Liver (tissue), 9 donors: Measurements from ENCODE around the gene HOMER3. TPM values are rescaled to one million over a fixed set of nuclear protein-coding genes. Genes with fewer than 3 reads are reported as not detected.
A peak's percentile ranks its signal among the peaks of the same experiment; 100 is the strongest.
"Not testable (repeated sequence)": the region's sequence is repeated elsewhere in the genome, so short reads cannot be mapped to it uniquely, and the experiment has no call there.

Experiments
- DNase-seq: peaks from one replicate; pipeline ENCODE4 v3.0.0-alpha.2; 2017; ENCODE audit warnings: low spot score
- H3K27ac ChIP-seq, 2 donors: one replicate each; pipeline ENCODE4 v1.7.0; 2013; ENCODE audit warnings: inconsistent platforms in 2 of 2, low read length in 2 of 2, control low read depth in 1 of 2, low read depth in 1 of 2, mild to moderate bottlenecking in 1 of 2
- H3K27me3 ChIP-seq, 4 donors: one replicate each; pipeline versions ENCODE4 v1.6.1 to v1.7.0; 2013; ENCODE audit warnings: low read length in 3 of 4, inconsistent platforms in 1 of 4, mild to moderate bottlenecking in 1 of 4, moderate library complexity in 1 of 4; ENCODE audit not compliant: control insufficient read depth in 4 of 4, insufficient read depth in 4 of 4
- H3K36me3 ChIP-seq, 4 donors: one replicate each; pipeline versions ENCODE4 v1.6.1 to v1.7.0; 2013; ENCODE audit warnings: low read length in 3 of 4, mild to moderate bottlenecking in 3 of 4, low read depth in 1 of 4, moderate library complexity in 1 of 4; ENCODE audit not compliant: control insufficient read depth in 4 of 4, insufficient read depth in 3 of 4
- H3K4me1 ChIP-seq, 4 donors: one replicate each; pipeline versions ENCODE4 v1.6.1 to v1.7.0; 2013; ENCODE audit warnings: low read length in 3 of 4, mild to moderate bottlenecking in 3 of 4, moderate library complexity in 1 of 4; ENCODE audit not compliant: control insufficient read depth in 4 of 4, insufficient read depth in 4 of 4
- H3K4me3 ChIP-seq, 3 donors: one replicate each; pipeline versions ENCODE4 v1.6.1 to v1.7.0; 2013; ENCODE audit warnings: low read length in 3 of 3, control low read depth in 1 of 3, low read depth in 1 of 3, mild to moderate bottlenecking in 1 of 3
- H3K9ac ChIP-seq, 2 donors: one replicate each; pipeline ENCODE4 v1.7.0; 2013; ENCODE audit warnings: low read length in 2 of 2, mild to moderate bottlenecking in 2 of 2, moderate library complexity in 2 of 2, control low read depth in 1 of 2, low read depth in 1 of 2
- H3K9me3 ChIP-seq, 4 donors: one replicate each; pipeline versions ENCODE4 v1.6.1 to v1.7.0; 2013; ENCODE audit warnings: low read length in 3 of 4; ENCODE audit not compliant: control insufficient read depth in 4 of 4
- EGR1 ChIP-seq, 2 donors: IDR thresholded peaks; 2 replicates each; pipeline ENCODE4 v1.6.1; 2016 to 2018; ENCODE audit warnings: antibody characterized with exemption in 2 of 2, low read depth in 2 of 2
- FOXA1 ChIP-seq: IDR thresholded peaks from 2 replicates; pipeline ENCODE4 v1.6.1; 2016; ENCODE audit warnings: antibody characterized with exemption
- FOXA2 ChIP-seq: IDR thresholded peaks from 2 replicates; pipeline ENCODE4 v1.6.1; 2016; ENCODE audit warnings: antibody characterized with exemption
- GABPA ChIP-seq, 2 donors: IDR thresholded peaks in 1 of 2; conservative IDR thresholded peaks in 1 of 2; 2 replicates each; pipeline ENCODE4 v1.6.1; 2016; ENCODE audit warnings: antibody characterized with exemption in 2 of 2, mild to moderate bottlenecking in 1 of 2, moderate library complexity in 1 of 2
- HNF4A ChIP-seq, 2 donors: conservative IDR thresholded peaks; 2 replicates each; pipeline ENCODE4 v1.6.1; 2016; ENCODE audit warnings: antibody characterized with exemption in 2 of 2, mild to moderate bottlenecking in 2 of 2
- HNF4G ChIP-seq: IDR thresholded peaks from 2 replicates; pipeline ENCODE4 v1.6.1; 2016; ENCODE audit warnings: antibody characterized with exemption
- JUND ChIP-seq, 2 donors: IDR thresholded peaks; 2 replicates each; pipeline ENCODE4 v1.6.1; 2016; ENCODE audit warnings: antibody characterized with exemption in 2 of 2
- NR2F2 ChIP-seq: IDR thresholded peaks from 2 replicates; pipeline ENCODE4 v1.6.1; 2016; ENCODE audit warnings: antibody characterized with exemption
- RAD21 ChIP-seq, 2 donors: IDR thresholded peaks; 2 replicates each; pipeline ENCODE4 v1.6.1; 2016; ENCODE audit warnings: antibody characterized with exemption in 2 of 2, mild to moderate bottlenecking in 2 of 2
- RXRA ChIP-seq, 2 donors: IDR thresholded peaks; 2 replicates each; pipeline ENCODE4 v1.6.1; 2017 to 2018; ENCODE audit warnings: antibody characterized with exemption in 2 of 2, mild to moderate bottlenecking in 1 of 2
- SP1 ChIP-seq: IDR thresholded peaks from 2 replicates; pipeline ENCODE4 v1.6.1; 2018; ENCODE audit warnings: antibody characterized with exemption, mild to moderate bottlenecking
- TAF1 ChIP-seq: conservative IDR thresholded peaks from 2 replicates; pipeline ENCODE4 v1.6.1; 2016; ENCODE audit warnings: antibody characterized with exemption, mild to moderate bottlenecking
- YY1 ChIP-seq: IDR thresholded peaks from 2 replicates; pipeline ENCODE4 v1.6.1; 2016; ENCODE audit warnings: antibody characterized with exemption, mild to moderate bottlenecking
- WGBS: extraction: QIAGEN DNeasy Blood & Tissue Kit; methylation state at CpG from one replicate; pipeline ENCODE4 v1.1.7; 2013; 5-methylcytosine and 5-hydroxymethylcytosine counted together
- polyA plus RNA-seq, 2 donors: library from polyadenylated mRNA; stranded (reverse) in 1 of 2; unstranded in 1 of 2; fragments of 200-250 nt in 1 of 2; fragments of >200 nt in 1 of 2; fragmentation: Nextera tagmentation in 1 of 2; extraction: Ambion mirVana in 1 of 2; gene quantifications; one replicate each; pipeline versions ENCODE4 v1.2.1 to v1.2.3, GENCODE V29; 2013 to 2015
- total RNA-seq, 2 donors: library from RNA; depleted of rRNA; stranded (reverse); fragments of >200 nt; gene quantifications; one replicate each; pipeline ENCODE4 v1.2.3, GENCODE V29; 2014
- TF ChIP-seq, protein P1 (sequence below): IDR thresholded peaks from 2 replicates; pipeline ENCODE4 v1.6.1; 2016; ENCODE audit warnings: antibody characterized with exemption, mild to moderate bottlenecking
- TF ChIP-seq, protein P2 (sequence below): IDR thresholded peaks from 2 replicates; pipeline ENCODE4 v1.6.1; 2016; ENCODE audit warnings: antibody characterized with exemption
- TF ChIP-seq, protein P3 (sequence below): fragments of 150-350 bp; IDR thresholded peaks from 2 replicates; pipeline ENCODE4 v1.5.1; 2017; ENCODE audit warnings: improper control_type of control experiment, low read depth, low read length; ENCODE audit not compliant: missing input control
- TF ChIP-seq, protein P4 (sequence below): IDR thresholded peaks from 2 replicates; pipeline ENCODE4 v1.6.1; 2016; ENCODE audit warnings: antibody characterized with exemption
- donor health status: healthy.
- donor health status: healthy.
- donor health status: healthy.
- donor health status: healthy.
- donor health status: healthy.

HOMER3 gene
- total and polyA plus RNA-seq, 4 donors: 0.18 to 5.4 (median 3.5) TPM

DNA sequence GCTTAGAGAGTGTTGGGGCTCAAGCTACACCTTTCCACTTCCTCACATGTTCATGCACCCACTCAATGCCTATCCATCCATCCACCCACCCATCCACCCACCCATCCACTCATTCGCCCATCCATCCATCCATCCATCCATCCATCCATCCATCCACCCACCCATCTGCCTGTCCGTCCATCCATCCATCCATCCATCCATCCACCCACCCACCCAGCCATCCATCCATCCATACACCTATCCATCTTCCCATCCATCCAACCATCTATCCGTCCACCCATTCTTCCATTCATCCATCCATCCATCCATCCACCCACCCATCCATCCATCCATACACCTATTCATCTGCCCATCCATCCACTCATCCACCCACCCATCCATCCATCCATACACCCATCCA is 13.1 kb upstream of the HOMER3 start:
- Histone ChIP-seq H3K27me3 (no peaks in the 10 kb centered on the region), H3K27ac (no peak overlapping the region), H3K9ac (no peak overlapping the region), H3K4me1 (no peaks in the 10 kb centered on the region), H3K36me3 (no peaks in the 10 kb centered on the region), H3K9me3 (no peaks in the 10 kb centered on the region), H3K4me3 (no peak overlapping the region)
- DNase-seq: no peak
- WGBS: 85% methylated on average over 3 of the region's 3 CpGs
- TF ChIP-seq FOXA2 (no peak), GABPA (IDR thresholded peaks at IDR 0.05 in 1 of 2, conservative IDR thresholded peaks at IDR 0.05 in 1 of 2) (no peak), RAD21 (IDR thresholded peaks at IDR 0.05) (no peak), EGR1 (IDR thresholded peaks at IDR 0.05; ENCODE audit: low read depth in 2 of 2) (no peak), RXRA (IDR thresholded peaks at IDR 0.05) (no peak)
- TF ChIP-seq, protein P1, sequence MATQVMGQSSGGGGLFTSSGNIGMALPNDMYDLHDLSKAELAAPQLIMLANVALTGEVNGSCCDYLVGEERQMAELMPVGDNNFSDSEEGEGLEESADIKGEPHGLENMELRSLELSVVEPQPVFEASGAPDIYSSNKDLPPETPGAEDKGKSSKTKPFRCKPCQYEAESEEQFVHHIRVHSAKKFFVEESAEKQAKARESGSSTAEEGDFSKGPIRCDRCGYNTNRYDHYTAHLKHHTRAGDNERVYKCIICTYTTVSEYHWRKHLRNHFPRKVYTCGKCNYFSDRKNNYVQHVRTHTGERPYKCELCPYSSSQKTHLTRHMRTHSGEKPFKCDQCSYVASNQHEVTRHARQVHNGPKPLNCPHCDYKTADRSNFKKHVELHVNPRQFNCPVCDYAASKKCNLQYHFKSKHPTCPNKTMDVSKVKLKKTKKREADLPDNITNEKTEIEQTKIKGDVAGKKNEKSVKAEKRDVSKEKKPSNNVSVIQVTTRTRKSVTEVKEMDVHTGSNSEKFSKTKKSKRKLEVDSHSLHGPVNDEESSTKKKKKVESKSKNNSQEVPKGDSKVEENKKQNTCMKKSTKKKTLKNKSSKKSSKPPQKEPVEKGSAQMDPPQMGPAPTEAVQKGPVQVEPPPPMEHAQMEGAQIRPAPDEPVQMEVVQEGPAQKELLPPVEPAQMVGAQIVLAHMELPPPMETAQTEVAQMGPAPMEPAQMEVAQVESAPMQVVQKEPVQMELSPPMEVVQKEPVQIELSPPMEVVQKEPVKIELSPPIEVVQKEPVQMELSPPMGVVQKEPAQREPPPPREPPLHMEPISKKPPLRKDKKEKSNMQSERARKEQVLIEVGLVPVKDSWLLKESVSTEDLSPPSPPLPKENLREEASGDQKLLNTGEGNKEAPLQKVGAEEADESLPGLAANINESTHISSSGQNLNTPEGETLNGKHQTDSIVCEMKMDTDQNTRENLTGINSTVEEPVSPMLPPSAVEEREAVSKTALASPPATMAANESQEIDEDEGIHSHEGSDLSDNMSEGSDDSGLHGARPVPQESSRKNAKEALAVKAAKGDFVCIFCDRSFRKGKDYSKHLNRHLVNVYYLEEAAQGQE: no peak

- 60% methylated on average over 17 of the region's 17 CpGs for WGBS
- H3K9me3 ChIP-seq, H3K36me3 ChIP-seq, H3K27me3 ChIP-seq, H3K9ac ChIP-seq, DNase-seq, H3K4me1 ChIP-seq, H3K27ac ChIP-seq, H3K4me3 ChIP-seq: not testable (repeated sequence)
- peak; percentile 66 for TF ChIP-seq NR2F2
Observed at GRCh38 chr19:18952364-18953003, 11.5 kb upstream of the HOMER3 start.

GRCh38 chr19:18951721-18952281 is 10.8 kb upstream of the HOMER3 start:
- Histone ChIP-seq H3K9ac (no peak overlapping the region), H3K4me1 (no peaks in the 10 kb centered on the region), H3K36me3 (no peaks in the 10 kb centered on the region), H3K4me3 (no peak overlapping the region), H3K27ac (no peak overlapping the region), H3K9me3 (no peaks in the 10 kb centered on the region), H3K27me3 (no peaks in the 10 kb centered on the region)
- DNase-seq: no peak
- 93% methylated on average over 7 of the region's 7 CpGs for WGBS
- TF ChIP-seq GABPA (IDR thresholded peaks at IDR 0.05 in 1 of 2, conservative IDR thresholded peaks at IDR 0.05 in 1 of 2) (no peak), HNF4G (no peak), EGR1 (IDR thresholded peaks at IDR 0.05; ENCODE audit: low read depth in 2 of 2) (no peak), FOXA1 (no peak), NR2F2 (no peak), HNF4A (conservative IDR thresholded peaks at IDR 0.05) (no peak), JUND (IDR thresholded peaks at IDR 0.05) (no peak), YY1 (no peak), RAD21 (IDR thresholded peaks at IDR 0.05) (no peak), TAF1 (no peak), SP1 (no peak)
- TF ChIP-seq, protein P2, sequence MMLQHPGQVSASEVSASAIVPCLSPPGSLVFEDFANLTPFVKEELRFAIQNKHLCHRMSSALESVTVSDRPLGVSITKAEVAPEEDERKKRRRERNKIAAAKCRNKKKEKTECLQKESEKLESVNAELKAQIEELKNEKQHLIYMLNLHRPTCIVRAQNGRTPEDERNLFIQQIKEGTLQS: no peak
- TF ChIP-seq, protein P3, sequence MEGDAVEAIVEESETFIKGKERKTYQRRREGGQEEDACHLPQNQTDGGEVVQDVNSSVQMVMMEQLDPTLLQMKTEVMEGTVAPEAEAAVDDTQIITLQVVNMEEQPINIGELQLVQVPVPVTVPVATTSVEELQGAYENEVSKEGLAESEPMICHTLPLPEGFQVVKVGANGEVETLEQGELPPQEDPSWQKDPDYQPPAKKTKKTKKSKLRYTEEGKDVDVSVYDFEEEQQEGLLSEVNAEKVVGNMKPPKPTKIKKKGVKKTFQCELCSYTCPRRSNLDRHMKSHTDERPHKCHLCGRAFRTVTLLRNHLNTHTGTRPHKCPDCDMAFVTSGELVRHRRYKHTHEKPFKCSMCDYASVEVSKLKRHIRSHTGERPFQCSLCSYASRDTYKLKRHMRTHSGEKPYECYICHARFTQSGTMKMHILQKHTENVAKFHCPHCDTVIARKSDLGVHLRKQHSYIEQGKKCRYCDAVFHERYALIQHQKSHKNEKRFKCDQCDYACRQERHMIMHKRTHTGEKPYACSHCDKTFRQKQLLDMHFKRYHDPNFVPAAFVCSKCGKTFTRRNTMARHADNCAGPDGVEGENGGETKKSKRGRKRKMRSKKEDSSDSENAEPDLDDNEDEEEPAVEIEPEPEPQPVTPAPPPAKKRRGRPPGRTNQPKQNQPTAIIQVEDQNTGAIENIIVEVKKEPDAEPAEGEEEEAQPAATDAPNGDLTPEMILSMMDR: no peak
- TF ChIP-seq, protein P4, sequence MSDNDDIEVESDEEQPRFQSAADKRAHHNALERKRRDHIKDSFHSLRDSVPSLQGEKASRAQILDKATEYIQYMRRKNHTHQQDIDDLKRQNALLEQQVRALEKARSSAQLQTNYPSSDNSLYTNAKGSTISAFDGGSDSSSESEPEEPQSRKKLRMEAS: no peak
- TF ChIP-seq, protein P1: no peak
